ENCODE data around the gene NRG2.

The NRG2 gene

DNA sequence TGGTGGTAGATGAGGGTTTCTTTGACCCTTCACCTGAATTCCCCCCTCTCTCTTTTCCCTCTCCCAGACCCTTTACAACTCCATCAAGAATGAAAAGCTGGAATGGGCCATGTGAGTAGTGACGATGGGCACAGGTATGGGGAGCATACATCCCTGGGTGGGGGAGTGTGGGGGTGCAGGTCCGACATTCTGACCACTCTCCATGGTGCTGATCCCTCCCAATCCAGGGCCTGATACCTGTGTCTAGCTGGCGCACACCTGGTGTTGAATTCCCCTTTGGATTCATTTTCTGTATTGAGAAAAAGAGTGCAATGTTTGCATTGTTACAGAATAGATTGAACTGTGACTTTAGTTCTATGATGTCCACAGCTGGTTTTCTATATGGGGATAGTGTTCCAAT is 207.4 kb downstream of the NRG2 start:
- peaks cover 14% of the 10 kb centered on the region for H3K27me3 Mint-ChIP-seq
- no peak overlapping the region for H3K4me3 Mint-ChIP-seq
- ATAC-seq (replicated peaks; ENCODE audit: extremely low read depth, poor library complexity, severe bottlenecking) (no peak), DNase-seq (ENCODE audit: low spot score in 2 of 2) (no peak)
- no peak overlapping the region for H3K27ac Mint-ChIP-seq (ENCODE audit: low read depth)
- H3K4me1 Mint-ChIP-seq, result no peaks in the 10 kb centered on the region
- no peaks in the 10 kb centered on the region for H3K9me3 Mint-ChIP-seq
- H3K36me3 Mint-ChIP-seq (ENCODE audit: insufficient read depth), result no peaks in the 10 kb centered on the region

GRCh38 chr5:139833525-139833924 is 209.6 kb downstream of the NRG2 start:
- Mint-ChIP-seq H3K27ac (ENCODE audit: low read depth) (no peak overlapping the region), H3K36me3 (ENCODE audit: insufficient read depth) (no peaks in the 10 kb centered on the region), H3K9me3 (no peaks in the 10 kb centered on the region), H3K4me3 (no peak overlapping the region), H3K4me1 (no peaks in the 10 kb centered on the region), H3K27me3 (peaks cover 14% of the 10 kb centered on the region)
- ATAC-seq (replicated peaks; ENCODE audit: extremely low read depth, poor library complexity, severe bottlenecking) (no peak), DNase-seq (ENCODE audit: low spot score in 2 of 2) (no peak)

- peaks cover 13% of the 10 kb centered on the region for H3K27me3 Mint-ChIP-seq
- no peaks in the 10 kb centered on the region for H3K4me1 Mint-ChIP-seq
- no peaks in the 10 kb centered on the region for H3K9me3 Mint-ChIP-seq
- H3K27ac Mint-ChIP-seq (ENCODE audit: low read depth), result no peak overlapping the region
- ATAC-seq (replicated peaks; ENCODE audit: extremely low read depth, poor library complexity, severe bottlenecking), result no peak
- H3K4me3 Mint-ChIP-seq, result no peak overlapping the region
- H3K36me3 Mint-ChIP-seq (ENCODE audit: insufficient read depth), result no peaks in the 10 kb centered on the region
- no peak for DNase-seq (ENCODE audit: low spot score in 2 of 2)
Measured at GRCh38 chr5:139831624-139832023, 211.5 kb downstream of the NRG2 start.

DNA sequence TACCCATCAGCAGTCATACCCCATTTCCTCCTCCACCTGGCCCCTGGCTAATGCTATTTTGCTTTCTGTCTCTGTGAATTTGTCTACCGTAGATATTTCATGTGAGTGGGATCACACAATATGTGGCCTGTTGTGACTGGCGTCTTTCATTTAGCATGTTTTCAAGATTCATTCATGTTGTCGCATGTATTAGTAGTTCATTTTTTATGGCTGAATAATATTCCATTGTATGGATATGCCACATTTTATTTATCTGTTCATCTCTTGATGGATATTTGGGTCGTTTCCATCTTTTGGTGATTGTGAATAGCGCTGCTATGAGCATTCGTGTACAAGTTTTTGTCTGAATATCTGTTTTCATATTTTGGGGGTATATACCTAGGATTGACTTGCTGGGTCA is 213.6 kb downstream of the NRG2 start:
- no peak for ATAC-seq (replicated peaks; ENCODE audit: extremely low read depth, poor library complexity, severe bottlenecking)
- no peaks in the 10 kb centered on the region for H3K36me3 Mint-ChIP-seq (ENCODE audit: insufficient read depth)
- DNase-seq (ENCODE audit: low spot score in 2 of 2), result no peak
- no peak overlapping the region for H3K4me3 Mint-ChIP-seq
- H3K9me3 Mint-ChIP-seq, result no peaks in the 10 kb centered on the region
- no peaks in the 10 kb centered on the region for H3K4me1 Mint-ChIP-seq
- no peak overlapping the region for H3K27ac Mint-ChIP-seq (ENCODE audit: low read depth)
- H3K27me3 Mint-ChIP-seq, result no peaks in the 10 kb centered on the region

- Mint-ChIP-seq H3K4me3 (no peak overlapping the region), H3K27ac (ENCODE audit: low read depth) (no peak overlapping the region), H3K4me1 (no peaks in the 10 kb centered on the region), H3K36me3 (ENCODE audit: insufficient read depth) (no peaks in the 10 kb centered on the region), H3K27me3 (no peaks in the 10 kb centered on the region), H3K9me3 (no peaks in the 10 kb centered on the region)
- ATAC-seq (replicated peaks; ENCODE audit: extremely low read depth, poor library complexity, severe bottlenecking) (no peak), DNase-seq (ENCODE audit: low spot score in 2 of 2) (no peak)
Measured at GRCh38 chr5:139828207-139828895, 214.7 kb downstream of the NRG2 start.

- Mint-ChIP-seq H3K27ac (ENCODE audit: low read depth) (no peak overlapping the region), H3K4me3 (no peak overlapping the region), H3K27me3 (peaks cover 3% of the 10 kb centered on the region), H3K4me1 (no peaks in the 10 kb centered on the region), H3K9me3 (no peaks in the 10 kb centered on the region), H3K36me3 (ENCODE audit: insufficient read depth) (no peaks in the 10 kb centered on the region)
- ATAC-seq (replicated peaks; ENCODE audit: extremely low read depth, poor library complexity, severe bottlenecking) (no peak), DNase-seq (ENCODE audit: low spot score in 2 of 2) (no peak)
Measured at GRCh38 chr5:139825690-139826089, 217.4 kb downstream of the NRG2 start.

DNA sequence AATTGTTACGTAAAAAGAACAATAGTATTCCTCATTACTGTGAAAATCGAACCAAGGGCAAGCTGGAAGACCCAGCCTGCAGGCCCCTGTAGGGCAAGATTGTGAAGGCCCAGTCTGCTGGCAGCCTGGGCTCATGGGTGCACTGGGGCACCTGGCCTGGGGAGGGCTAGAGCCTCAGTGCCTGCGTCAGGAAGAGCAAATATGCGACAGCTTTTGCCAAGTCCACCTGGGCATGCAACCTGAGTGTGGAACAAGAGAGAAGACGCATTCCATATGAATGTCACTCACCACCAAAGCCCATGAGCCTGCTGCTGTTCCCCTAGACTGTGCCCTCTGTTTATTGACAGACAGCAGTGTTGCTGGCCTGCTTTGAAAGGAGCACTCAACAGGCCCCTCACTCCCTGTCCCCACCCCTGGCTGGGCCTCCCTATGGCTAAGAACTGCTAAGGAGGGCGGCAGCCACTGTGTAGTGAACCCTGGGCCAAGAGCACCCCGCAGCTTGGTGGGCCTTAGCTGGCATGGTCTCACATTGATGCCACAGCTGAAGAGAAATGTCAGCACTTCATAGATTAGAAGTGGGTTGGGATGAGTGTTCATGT is 219.2 kb downstream of the NRG2 start:
- no peak overlapping the region for H3K27ac Mint-ChIP-seq (ENCODE audit: low read depth)

GRCh38 chr5:139822553-139823425 is 220.3 kb downstream of the NRG2 start:
- no peak for DNase-seq (ENCODE audit: low spot score in 2 of 2)
- no peak for ATAC-seq (replicated peaks; ENCODE audit: extremely low read depth, poor library complexity, severe bottlenecking)
- no peaks in the 10 kb centered on the region for H3K36me3 Mint-ChIP-seq (ENCODE audit: insufficient read depth)
- peaks cover 6% of the 10 kb centered on the region for H3K9me3 Mint-ChIP-seq
- H3K4me3 Mint-ChIP-seq, result no peak overlapping the region
- H3K27ac Mint-ChIP-seq (ENCODE audit: low read depth), result no peak overlapping the region
- H3K27me3 Mint-ChIP-seq, result peaks cover 19% of the 10 kb centered on the region
- no peaks in the 10 kb centered on the region for H3K4me1 Mint-ChIP-seq

More for the DNA sequence above, 219.2 kb downstream of the NRG2 start:
- H3K36me3 Mint-ChIP-seq (ENCODE audit: insufficient read depth), result no peaks in the 10 kb centered on the region
- ATAC-seq (replicated peaks; ENCODE audit: extremely low read depth, poor library complexity, severe bottlenecking) (no peak), DNase-seq (ENCODE audit: low spot score in 2 of 2) (no peak)
- peaks cover 2% of the 10 kb centered on the region for H3K9me3 Mint-ChIP-seq
- H3K4me1 Mint-ChIP-seq, result no peaks in the 10 kb centered on the region
- H3K4me3 Mint-ChIP-seq, result no peak overlapping the region
- H3K27me3 Mint-ChIP-seq, result peaks cover 19% of the 10 kb centered on the region

DNA sequence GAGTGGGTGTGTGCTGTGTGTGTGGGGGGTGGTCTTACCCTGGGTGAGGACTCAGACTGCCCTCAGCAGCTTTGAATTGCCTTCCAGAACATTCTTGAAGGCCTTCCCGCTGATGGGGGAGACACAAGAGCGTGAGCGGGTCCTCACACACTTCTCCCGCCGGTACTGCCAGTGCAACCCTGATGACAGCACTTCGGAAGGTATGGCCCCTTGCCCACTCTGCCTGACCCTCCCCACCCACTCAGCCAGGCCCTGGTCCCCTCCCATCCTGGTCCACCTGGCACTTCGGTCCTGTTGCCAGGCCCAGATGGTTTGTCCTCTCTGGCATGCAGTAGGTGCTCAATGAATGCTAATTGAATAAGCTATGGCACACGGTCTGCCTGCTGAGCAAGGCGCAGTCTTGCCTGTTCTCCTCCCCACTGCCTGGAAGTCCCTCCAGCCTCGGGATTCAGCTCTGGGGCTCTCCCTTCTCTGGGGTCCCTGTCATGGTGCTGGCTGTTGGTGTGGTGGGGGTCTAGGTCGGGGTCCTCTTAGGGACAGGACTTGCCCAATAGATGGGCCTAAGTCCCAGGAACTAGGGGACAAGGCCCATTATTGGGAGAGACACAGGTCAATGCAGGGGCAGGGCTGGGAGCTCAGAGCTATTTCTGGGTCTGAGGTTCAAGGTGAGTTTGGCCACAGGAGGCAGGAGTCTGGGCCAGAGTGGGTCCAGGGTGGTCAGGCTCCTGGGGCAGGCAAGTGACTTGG is 221.1 kb downstream of the NRG2 start:
- H3K27ac Mint-ChIP-seq (ENCODE audit: low read depth), result no peak overlapping the region
- no peak for ATAC-seq (replicated peaks; ENCODE audit: extremely low read depth, poor library complexity, severe bottlenecking)
- H3K9me3 Mint-ChIP-seq, result peaks cover 6% of the 10 kb centered on the region

GRCh38 chr5:139820606-139821005 is 222.5 kb downstream of the NRG2 start:
- no peaks in the 10 kb centered on the region for H3K4me1 Mint-ChIP-seq
- ATAC-seq (replicated peaks; ENCODE audit: extremely low read depth, poor library complexity, severe bottlenecking), result no peak
- no peak for DNase-seq (ENCODE audit: low spot score in 2 of 2)
- no peak overlapping the region for H3K27ac Mint-ChIP-seq (ENCODE audit: low read depth)
- peaks cover 19% of the 10 kb centered on the region for H3K27me3 Mint-ChIP-seq
- H3K4me3 Mint-ChIP-seq, result no peak overlapping the region
- H3K36me3 Mint-ChIP-seq (ENCODE audit: insufficient read depth), result no peaks in the 10 kb centered on the region
- peaks cover 6% of the 10 kb centered on the region for H3K9me3 Mint-ChIP-seq

More for the DNA sequence above, 221.1 kb downstream of the NRG2 start:
- Mint-ChIP-seq H3K4me3 (no peak overlapping the region), H3K36me3 (ENCODE audit: insufficient read depth) (no peaks in the 10 kb centered on the region), H3K4me1 (no peaks in the 10 kb centered on the region), H3K27me3 (peaks cover 19% of the 10 kb centered on the region)
- no peak for DNase-seq (ENCODE audit: low spot score in 2 of 2)

DNA sequence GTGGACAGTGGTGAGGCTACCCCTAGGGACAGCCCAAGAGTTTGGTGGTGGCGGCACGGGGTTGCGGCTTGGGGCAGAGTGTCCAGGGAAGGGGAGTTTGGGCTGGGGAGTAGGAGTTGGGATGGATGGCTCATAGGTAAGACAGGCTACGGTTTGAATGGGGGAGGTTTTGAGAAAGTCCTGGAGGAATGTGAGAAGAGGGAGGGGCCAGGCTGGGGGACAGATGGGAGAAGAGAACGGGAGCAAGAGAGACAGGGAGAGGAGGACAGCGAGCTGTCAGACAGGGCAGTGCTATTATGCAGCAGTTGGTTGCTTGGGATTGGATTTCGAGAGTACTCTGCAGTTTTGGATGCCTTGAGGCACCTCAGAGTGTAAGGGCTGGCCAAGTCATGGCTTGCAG is 223.0 kb downstream of the NRG2 start:
- Mint-ChIP-seq H3K27me3 (peaks cover 19% of the 10 kb centered on the region), H3K9me3 (peaks cover 6% of the 10 kb centered on the region), H3K4me3 (no peak overlapping the region), H3K4me1 (no peaks in the 10 kb centered on the region), H3K27ac (ENCODE audit: low read depth) (no peak overlapping the region), H3K36me3 (ENCODE audit: insufficient read depth) (no peaks in the 10 kb centered on the region)
- no peak for DNase-seq (ENCODE audit: low spot score in 2 of 2)
- ATAC-seq (replicated peaks; ENCODE audit: extremely low read depth, poor library complexity, severe bottlenecking), result no peak

GRCh38 chr5:139817970-139818369 is 225.1 kb downstream of the NRG2 start:
- ATAC-seq (replicated peaks; ENCODE audit: extremely low read depth, poor library complexity, severe bottlenecking) (no peak), DNase-seq (ENCODE audit: low spot score in 2 of 2) (no peak)
- Mint-ChIP-seq H3K4me1 (no peaks in the 10 kb centered on the region), H3K4me3 (no peak overlapping the region), H3K27ac (ENCODE audit: low read depth) (no peak overlapping the region), H3K27me3 (peaks cover 19% of the 10 kb centered on the region), H3K36me3 (ENCODE audit: insufficient read depth) (no peaks in the 10 kb centered on the region), H3K9me3 (peaks cover 6% of the 10 kb centered on the region)

All from central memory CD8-positive, alpha-beta T cell (primary cell).